GM21528 (cell line): Measurements from ENCODE around the gene NANOS3.

Source experiments
- ATAC-seq: cut with Tn5 transposase; IDR thresholded peaks from one replicate; pipeline ENCODE4 v1.9.1; 2021; ENCODE audit warnings: mild to moderate bottlenecking, moderate library complexity; ENCODE audit not compliant: unreplicated experiment, low FRiP score

NANOS3 gene

DNA sequence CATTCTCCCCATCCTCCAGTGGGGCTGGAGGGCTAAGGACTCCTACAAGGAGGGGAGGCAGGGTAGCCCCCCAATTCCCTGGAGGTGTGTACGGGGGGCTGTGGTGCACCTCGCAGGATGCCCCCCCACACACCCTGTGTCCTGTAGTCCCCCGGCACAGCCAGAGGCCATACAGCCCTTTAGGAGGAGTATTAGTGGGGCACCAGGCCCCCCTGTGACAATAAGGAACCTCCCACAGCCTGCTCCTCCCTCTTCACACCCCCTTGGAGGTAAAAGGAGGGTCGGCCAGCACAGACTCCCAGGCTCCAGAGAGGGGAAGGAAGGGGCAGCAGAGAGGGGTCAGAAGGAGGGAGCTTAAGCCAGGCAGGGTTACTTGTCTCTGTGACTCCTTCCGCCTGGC is at the start of gene NANOS3:
TSS of gene NANOS3 (plus strand) at position 301 of the 400 bp plus-strand sequence. CDS start 115 bp downstream, outside the sequence.
- ATAC-seq, result no peak

DNA sequence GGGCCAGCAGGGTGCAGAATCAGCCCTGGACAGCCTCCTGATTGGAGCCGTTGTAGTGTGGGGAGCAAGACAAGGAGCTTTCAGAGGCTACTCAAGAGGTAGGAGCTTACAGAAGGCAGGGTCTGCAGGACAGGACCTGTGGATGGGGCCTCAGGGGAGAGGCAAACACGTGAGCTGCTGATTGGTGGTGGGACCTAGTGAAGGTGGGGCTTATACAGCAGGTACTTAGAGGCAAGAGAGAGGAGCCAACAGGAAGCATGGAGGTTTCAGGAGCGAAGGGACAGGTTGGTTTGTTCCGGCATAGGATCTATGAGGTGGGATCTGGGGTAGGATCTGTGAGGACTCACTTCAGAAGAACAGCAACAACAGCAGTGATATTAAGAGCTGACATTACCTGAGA is 49.3 kb upstream of the NANOS3 start:
- ATAC-seq, result no peak

DNA sequence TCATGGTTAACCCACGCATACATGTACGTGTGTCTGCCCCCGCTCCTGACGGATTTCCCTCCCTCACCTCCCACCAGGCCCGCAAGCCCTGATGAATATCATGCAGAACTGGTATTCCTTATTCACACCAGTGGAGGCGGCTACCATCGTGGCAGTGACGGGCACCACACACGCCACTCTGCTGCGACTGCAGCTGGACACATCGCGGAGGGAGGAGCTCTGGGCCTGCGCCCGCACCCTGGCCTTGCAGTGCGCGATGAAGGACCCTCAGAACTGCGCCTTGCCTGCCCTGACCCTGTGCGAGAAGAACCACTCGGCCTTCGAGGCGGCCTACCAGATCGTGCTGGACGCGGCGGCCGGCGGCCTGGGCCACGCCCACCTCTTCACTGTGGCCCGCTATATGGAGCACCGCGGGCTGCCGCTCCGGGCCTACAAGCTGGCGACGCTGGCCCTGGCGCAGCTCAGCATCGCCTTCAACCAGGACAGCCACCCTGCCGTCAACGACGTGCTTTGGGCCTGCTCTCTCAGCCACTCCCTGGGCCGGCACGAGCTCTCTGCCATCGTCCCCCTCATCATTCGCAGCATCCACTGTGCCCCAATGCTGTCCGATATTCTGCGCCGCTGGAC is 46.7 kb upstream of the NANOS3 start:
- no peak for ATAC-seq

DNA sequence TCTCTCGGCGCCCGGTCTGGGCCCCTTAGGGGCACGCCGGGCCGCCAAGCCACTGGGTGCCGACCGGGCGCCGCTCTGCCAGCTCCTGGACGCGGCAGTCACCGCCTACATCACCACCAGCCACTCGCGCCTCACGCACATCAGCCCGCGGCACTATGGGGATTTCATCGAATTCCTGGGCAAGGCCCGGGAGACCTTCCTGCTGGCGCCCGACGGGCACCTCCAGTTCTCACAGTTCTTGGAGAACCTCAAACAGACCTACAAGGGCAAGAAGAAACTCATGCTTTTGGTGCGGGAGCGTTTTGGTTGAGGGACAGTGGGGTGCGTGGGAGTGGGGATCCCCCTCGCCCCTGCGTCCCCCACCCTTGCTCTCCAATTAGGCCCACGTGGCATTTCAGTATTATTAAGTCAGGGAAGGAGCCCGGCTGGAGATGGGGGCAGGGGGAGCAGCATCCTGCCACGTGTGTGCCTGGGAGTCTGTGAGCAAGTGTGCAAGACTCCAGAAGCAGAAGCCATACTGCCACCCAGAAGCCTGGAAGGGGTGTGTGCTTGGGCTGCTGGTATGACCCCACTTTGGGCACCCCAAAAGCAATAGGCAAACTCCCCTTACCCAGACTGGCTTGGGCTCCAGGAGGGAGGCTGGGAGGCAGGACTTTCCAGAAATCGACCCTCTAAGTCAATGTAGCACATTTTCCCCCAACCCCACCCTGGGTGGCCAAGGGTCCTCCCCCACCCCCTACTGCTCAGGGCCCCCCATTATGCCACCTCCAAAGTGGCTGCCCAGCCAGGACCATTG is 46.0 kb upstream of the NANOS3 start:
- no peak for ATAC-seq

DNA sequence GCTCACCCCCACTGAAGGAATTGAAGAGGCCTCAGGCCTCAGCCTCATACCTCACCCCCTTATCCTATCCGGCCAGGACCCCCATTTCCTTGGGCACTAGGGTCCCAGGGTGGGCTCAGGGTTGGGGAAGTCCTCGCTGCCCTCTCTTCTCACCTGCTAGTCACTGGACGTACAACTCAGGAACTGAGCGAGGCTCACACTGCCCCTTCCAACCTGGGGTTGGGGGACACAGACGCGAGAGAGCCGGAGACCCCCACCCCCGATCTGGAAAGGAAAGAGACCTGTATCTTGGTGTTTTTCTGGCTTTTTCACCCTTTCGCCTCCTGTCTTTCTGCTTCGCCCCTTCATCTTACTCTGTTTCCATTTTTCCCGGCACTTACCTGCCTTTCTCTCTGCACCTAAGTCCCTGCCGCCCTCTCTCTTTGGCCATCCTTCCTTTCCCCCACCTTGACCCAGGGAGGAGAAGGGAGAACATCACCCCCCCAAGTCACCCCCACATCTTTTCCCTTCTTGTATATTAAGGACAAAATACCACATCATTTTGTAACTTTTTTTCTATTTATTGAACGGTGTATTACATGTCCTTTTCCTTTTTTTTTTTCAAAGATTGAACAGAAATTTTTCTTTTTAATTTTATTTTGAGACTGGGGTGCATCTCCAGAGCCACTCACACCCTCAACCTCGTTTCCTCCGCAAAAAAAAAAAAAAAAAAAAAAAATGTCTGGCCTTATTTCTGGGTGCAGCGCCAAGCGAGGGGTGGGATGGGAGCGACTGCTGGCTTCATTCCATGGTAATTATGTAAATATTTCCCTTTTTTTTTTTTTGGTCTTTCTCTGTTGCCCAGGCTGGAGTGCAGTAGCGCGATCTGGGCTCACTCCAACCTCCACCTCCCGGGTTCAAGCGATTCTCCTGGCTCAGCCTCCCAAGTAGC is 45.1 kb upstream of the NANOS3 start:
- no peak for ATAC-seq

DNA sequence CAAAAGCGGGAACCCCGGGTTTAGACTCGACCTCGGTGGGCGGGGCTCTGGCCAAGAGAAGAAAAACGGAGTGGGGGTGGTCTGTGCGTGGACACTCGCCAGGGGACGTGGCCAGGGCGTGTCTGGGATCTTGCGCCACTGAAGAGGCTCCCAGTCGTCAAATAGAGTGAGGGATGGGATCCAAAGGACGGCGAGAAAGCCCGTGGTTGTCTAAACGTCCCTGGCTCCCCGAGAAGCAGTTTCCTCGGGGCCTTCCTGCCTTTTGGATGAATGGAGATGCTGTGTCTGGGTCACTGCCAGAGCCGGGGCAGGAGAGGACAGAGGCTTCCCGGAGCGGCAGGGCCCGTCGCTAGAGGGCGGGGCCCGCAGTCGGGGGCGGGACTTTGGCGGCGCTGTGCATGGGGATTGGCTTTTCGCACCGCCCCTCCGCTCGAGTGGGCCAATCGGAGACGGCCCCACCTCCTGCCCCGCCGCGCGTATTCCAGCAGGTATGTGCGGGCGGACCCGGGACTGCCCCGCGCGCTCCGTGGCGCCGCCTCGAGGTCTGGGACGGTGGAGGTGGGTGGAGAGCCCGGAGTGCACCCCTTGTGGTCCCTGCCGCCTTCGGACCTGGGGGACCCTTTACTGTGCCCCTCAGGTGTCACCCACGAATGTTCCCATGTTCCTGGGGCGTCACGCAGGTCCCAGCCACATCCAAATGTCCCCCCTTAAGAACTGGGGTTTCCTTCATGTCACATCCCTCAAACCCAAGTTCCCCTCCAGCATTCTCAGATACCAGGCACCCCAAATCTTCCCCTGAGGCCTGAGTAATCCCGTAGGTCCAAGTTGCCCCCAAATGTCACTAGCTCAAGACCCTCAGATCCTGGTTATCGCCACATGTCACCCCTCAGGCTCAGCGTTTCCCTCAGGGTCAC is 43.3 kb upstream of the NANOS3 start:
- peak; percentile 70 for ATAC-seq

DNA sequence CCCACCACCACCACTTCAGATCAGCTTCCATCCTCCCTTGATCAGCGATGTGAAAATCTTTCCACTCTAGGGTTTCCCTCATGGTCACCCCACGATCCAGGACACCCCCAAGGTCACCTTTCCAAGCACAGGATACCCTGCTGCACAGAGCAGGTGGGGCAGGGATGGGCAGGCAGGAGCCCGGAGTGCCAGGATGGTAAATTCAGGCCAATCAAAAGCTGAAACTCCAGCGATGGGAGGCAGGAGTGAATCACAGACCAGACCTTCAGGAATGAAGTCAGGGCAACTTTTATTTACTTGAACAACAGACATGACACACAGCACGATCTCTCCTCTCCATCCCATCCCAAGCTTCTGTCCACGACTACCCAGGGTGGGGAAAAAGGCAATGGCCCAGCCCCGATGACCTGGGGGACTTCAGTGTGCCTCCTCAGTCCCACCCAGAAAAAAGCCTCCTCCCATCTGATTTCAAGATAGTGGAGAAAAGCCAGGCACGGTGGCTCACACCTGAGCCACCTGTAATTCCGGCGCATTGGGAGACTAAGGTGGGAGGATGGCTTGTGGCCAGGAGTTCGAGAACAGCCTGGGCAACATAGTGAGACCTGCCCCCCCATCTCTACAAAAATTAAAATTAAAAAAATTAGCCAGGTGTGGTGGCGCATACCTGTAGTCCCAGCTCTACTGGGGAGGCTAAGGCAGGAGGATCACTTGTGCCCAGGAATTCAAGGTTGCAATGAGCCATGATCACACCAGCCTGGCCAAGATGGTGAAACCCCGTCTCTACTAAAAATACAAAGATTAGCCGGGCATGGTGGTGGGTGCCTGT is 42.5 kb upstream of the NANOS3 start:
- no peak for ATAC-seq

DNA sequence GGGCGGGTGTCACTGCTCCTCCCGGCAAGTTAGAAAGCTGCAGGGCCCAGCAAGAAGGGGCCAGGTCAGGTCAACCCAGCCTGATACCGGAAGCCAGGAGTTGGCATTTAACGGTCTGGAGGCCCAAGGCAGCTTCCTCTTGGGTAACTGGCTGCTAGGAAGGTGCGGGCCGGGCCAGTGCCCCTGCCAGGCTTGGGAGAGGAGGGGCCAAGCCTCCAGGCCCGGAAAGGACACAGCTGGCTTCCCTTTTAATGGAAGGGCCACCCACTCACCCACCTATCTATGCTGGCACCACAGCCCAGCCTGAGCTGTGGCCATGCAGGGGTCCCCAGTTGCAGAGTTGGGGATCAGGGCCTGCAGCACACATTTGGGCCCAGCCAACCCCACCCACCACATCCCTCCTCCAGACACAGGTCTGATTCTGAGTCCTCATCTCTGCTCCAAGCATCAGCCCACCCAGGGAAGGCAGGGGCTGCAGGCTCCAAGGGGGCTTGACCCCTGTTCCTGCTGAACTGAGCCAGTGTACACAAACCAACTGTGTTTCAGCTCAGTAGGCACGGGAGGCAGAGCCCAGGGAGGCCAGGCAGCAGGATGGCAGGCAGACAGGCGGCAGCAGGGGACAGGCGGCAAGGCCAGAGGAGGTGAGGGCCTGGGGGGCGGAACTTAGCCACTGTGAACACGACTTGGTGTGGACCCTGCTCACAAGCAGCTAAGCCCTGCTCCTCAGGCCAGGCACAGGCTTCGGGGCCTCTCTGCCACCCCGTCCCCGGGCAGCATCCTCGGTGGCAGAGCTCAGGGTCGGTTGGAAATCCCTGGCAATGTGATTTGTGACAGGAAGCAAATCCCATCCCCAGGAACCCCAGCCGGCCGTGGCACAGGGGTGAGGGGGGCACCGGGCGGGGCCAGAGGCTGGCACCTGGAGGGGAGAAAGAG is 40.9 kb upstream of the NANOS3 start:
- no peak for ATAC-seq

DNA sequence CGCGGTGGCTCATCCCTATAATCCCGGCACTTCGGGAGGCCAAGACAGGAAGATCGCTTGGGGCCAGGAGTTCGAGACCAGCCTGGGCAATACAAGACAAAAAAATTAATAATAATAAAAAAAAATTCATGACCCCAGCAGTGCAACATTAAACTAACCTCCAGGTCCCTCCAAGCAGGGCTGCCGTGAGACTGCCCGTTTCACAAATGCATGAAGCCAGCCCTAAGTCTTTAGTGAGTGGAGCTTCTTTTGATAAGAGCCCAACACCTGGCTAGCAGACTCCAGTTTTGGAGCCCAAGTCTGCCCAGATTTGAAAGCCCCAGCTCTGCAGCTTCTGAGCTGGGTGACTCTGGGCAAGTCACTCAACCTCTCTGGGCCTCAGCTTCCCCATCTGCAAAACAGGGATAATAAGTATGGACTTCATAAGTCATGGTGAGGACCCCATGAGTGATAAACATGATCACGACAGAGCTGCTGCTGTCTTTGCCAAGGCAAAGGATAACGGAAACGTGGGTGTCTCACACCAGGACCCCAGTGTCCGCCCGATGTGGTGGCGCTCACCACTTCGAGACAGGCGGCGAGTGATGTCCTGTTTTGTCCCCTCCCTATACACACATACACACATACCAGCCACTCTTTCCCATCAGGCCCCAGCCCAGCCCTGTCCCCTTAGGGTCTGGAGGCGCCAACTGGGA is 38.4 kb upstream of the NANOS3 start:
- ATAC-seq, result no peak

DNA sequence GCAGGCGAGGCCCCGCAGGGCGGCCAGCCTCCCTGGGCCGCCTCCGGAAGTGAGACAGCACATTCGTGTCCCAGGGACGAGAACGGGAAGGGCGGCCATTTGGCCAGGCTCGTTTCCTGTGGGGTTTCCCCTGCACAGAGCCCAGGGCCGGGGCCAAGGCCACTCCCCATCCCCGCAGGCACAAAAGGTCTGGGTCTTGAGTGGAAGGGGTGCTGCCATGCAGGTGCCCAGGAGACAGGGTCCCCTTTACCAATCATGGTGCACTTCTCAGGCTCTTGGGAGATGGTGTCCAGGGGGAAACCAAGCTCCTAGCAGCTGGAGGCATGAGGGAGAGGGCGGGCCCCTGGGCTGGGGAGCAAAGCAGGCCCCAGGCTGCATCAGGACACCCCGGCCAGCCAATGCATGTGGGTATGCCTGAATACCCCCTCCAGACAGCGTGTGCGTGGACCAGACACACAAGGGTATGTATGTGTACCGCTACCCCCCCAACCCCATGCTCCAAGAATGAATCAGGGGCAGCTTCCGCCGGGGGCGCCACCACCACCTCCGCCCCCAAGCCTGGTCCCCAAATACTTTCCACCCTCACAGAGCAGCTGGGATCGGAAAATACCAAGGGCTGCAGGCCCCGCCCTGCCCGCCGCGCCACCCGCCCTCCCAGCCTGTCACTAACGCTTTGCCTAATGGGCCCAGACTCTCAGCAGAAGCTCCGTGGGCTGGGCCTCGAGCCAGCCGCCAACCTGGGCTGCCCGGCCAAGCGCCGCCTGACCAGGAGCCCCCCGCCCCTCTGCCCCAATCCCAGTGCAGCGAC is 37.6 kb upstream of the NANOS3 start:
- peak; percentile 38 for ATAC-seq

DNA sequence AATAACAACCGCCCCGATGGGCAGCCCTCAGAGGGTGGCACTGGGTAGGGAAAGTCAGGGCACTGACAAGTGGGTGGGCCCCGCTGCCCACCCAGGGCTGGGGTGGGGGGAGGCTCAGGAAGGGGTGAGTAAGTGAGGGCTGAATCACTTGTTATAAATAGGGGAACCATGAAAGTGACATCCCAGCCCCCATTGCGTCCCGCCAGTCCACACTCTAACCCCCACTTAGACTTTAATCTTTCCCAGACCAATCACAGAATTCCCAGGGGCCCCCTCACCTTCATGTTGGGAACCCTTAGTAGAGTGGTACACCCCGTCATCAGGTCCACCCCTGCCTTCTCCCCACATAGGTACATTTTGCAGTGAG is 37.0 kb upstream of the NANOS3 start:
- ATAC-seq, result no peak

DNA sequence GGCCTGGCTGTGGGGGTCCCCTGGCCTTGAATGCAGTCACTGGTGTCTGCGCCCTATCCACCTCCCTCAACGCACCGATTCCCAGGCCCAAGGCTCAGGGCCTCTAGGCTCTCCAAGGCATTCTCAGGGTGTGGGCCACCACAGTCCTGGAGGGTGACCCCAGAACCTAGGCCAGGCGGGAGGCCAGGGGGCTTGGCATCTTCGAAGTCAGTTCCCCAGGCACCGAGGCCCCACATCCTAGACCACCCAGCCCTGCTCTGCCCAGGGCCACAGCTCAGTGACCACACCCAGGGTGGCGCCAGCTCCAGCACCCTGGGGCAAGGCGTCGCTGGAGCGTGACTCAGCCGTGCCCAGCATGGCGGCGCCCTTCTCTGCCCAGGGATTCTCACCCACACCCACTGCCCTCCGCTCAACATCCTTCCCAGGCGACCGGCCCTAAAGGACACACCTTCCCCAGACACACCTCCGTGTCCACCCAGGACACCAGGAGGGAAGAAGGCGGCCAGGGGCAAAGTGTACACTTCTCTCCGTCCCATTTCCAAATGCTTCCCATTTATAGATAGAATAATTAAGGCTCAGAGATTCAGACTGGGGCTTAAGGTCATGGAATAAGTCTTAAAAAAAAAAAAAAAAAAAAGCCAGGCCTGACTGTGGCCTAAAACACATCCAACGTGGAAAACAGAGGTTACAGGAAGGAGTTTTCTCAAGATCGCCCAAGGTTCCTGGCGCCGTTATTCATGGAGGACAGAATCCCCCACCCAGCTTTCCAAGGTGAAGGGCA is 36.4 kb upstream of the NANOS3 start:
- ATAC-seq, result no peak

DNA sequence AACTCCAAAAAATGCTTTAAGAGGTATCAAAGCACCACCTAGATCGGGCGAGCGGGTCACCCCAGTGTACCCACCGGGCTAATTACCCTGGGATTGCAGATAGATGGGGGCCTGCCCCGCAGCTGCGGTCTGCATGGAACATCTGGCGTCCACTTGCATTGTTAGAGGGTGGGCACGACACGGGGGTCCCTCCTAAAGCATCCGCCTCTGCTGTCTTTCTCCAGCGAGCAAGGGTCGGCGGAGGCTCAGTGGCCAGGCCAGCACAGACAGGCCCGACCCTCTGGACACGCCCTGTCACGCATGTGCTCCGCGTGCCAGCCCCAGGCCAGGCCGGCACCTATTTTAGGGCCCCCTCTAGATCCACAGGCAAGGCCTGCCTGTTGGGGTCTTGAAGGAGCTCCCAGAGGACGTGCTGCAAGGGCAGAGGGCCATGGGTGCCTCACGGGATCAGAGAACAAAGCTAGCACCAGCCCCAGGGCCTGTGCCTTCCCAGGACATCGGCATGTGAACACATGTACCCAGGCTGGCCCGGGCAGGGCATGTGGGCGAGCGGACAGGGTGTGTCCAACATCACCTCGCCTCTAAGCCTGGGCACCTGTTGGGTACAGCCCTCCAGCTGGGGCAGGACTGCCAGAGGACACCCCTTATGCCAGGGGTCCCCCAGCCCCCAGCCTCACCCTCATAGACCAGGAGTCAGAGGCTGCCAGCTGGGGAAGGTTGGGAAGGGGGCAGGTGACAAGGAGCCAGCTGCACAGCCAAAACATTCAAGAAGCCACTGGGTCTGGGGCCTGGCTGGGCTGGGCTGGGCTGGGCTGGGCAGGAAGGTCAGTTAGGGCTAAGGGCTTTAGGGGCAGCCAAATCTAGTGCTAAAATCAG is 35.6 kb upstream of the NANOS3 start:
- no peak for ATAC-seq

DNA sequence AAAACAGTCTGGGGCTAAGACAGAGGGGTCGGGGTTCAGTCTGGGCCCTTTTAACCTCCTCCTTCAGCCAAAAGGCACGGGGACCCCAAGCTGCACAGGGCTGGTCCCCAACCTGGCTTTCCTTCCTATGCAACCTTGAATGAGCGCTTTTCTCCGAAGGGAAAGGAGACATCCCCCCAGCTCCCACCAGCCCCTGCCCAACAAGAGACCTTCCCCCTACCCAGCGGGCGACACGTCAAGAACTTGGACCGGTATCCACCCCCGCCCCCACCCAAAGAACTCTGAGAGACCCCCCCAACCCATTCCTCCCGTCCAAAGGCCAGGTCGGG is 35.0 kb upstream of the NANOS3 start:
- no peak for ATAC-seq
